Nephron progenitor cell (in vitro differentiated cells): ENCODE data around the gene CORO6.
A peak's percentile ranks its signal among the peaks of the same experiment; 100 is the strongest.

Experiments
- DNase-seq: peaks from one replicate; pipeline ENCODE4 v3.0.0; 2021
- H3K27ac Mint-ChIP-seq: 2 replicates; pipeline ENCODE4 v1.8.0; 2021; ENCODE audit warnings: mild to moderate bottlenecking, moderate library complexity, mixed read lengths
- H3K27me3 Mint-ChIP-seq: 2 replicates; pipeline ENCODE4 v1.8.0; 2021; ENCODE audit warnings: mild to moderate bottlenecking, low read depth, mixed read lengths; ENCODE audit not compliant: poor library complexity
- H3K36me3 Mint-ChIP-seq: 2 replicates; pipeline ENCODE4 v1.8.0; 2021; ENCODE audit warnings: low read depth, mixed read lengths
- H3K4me1 Mint-ChIP-seq: 2 replicates; pipeline ENCODE4 v1.8.0; 2021; ENCODE audit warnings: mixed read lengths
- H3K4me3 Mint-ChIP-seq: 2 replicates; pipeline ENCODE4 v1.8.0; 2021; ENCODE audit warnings: mild to moderate bottlenecking, moderate library complexity, mixed read lengths
- H3K9me3 Mint-ChIP-seq: 2 replicates; pipeline ENCODE4 v1.8.0; 2021; ENCODE audit warnings: mild to moderate bottlenecking, moderate library complexity, mixed read lengths
- TF ChIP-seq, protein P1 (sequence below): fragments of 200-600 bp; sonication (generic); IDR thresholded peaks from 2 replicates; pipeline ENCODE4 v1.5.0; 2021; ENCODE audit warnings: antibody characterized with exemption

The CORO6 gene

DNA sequence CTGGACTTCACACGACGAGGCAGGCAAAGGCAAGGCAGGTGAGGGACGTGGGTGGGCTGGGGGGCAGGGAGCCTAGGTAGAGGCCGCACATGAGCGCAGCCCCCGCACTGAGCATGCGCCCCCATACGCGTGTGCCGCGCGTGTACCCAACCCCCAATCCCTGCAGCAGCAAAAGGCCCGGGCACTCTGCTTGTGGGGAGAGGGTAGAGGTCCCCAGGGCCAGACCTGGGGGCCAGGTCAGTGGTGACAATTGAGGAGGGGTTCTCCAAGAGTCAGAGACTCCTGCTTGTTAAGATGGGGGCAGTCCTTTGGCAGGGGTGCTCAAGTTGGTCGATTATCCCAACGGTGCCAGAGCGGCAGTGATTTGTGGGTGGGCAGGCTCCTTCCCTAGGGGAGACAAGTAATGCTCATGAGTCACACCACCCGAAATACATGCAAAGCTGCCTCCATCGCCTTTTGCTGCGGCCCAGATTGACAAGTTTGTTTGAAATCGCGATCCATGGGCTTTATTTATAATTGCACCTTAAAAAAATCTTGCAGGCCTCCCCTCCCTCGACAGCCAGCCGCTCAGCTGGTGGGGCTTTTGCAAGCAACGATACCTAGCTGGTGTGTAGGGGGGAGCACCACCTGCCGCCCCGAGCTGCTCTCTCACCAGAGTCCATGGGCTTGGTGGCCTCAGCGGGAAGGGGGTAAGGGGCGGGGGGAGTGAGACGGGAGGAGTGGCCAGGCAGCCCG, 32.1 kb downstream of the CORO6 start:
- DNase-seq, result peak; percentile 26
- no peak overlapping the region for H3K27ac Mint-ChIP-seq
- H3K4me3 Mint-ChIP-seq, result peak overlapping the region; percentile 84
- no peaks in the 10 kb centered on the region for H3K36me3 Mint-ChIP-seq
- H3K27me3 Mint-ChIP-seq, result peaks cover 13% of the 10 kb centered on the region
- no peaks in the 10 kb centered on the region for H3K9me3 Mint-ChIP-seq
- H3K4me1 Mint-ChIP-seq, result peaks cover 65% of the 10 kb centered on the region
- TF ChIP-seq, protein P1, sequence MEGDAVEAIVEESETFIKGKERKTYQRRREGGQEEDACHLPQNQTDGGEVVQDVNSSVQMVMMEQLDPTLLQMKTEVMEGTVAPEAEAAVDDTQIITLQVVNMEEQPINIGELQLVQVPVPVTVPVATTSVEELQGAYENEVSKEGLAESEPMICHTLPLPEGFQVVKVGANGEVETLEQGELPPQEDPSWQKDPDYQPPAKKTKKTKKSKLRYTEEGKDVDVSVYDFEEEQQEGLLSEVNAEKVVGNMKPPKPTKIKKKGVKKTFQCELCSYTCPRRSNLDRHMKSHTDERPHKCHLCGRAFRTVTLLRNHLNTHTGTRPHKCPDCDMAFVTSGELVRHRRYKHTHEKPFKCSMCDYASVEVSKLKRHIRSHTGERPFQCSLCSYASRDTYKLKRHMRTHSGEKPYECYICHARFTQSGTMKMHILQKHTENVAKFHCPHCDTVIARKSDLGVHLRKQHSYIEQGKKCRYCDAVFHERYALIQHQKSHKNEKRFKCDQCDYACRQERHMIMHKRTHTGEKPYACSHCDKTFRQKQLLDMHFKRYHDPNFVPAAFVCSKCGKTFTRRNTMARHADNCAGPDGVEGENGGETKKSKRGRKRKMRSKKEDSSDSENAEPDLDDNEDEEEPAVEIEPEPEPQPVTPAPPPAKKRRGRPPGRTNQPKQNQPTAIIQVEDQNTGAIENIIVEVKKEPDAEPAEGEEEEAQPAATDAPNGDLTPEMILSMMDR, result no peak

DNA sequence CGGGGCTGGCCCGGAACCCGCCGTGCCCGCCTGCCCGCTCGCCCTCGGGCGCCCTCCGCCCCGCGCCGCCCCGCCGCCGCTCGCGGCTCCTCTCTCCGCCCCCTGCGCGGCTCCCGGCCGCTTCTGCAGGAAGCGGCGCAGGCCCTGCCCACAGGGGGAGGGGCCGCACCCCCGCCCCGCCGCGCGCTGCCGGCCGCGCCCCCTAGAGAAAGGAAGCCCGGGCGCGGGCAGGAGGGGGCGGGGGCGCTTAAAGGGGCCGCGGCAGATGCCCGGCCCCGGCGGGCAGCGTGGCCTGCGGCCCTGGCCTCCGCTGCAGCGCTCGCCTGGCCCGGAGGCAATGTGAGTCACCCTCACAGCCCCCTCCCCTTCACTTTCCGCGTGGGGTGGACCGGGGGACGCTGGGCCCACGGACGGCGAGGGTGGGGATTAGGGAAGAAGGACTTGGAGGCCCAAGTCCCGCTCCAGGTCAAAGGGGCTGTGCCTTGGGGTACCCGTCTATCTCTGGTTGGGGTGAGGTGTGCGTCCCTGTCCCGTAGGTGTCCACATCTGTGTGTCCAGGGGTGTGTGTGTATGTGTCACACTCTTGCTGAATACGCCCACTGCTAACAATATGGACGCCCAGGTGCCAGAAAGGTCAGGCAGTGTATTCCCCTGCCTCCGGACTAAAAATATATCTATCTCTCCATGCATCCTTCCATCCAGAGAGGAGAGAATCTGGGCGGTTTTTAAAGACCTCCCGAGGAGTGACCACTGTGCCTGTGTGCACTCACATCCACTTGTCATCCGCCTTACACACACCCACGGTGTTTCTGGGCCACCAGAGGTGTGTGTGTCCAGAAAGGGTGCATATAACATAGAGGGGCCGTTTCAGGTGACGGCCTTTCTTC, 32.9 kb downstream of the CORO6 start, which contains the start of gene GIT1:
Gene GIT1 (minus strand): TSS at position 125 of the 887 bp plus-strand sequence. CDS start 270 bp downstream, outside the sequence.
- peak; percentile 89 for DNase-seq
- TF ChIP-seq, protein P1, result no peak
- peak within 1 kb of the TSS; percentile 89 for H3K4me3 Mint-ChIP-seq
- no peaks in the 10 kb centered on the region for H3K36me3 Mint-ChIP-seq
- peaks cover 13% of the 10 kb centered on the region for H3K27me3 Mint-ChIP-seq
- H3K4me1 Mint-ChIP-seq, result peaks cover 64% of the 10 kb centered on the region
- no peak within 1 kb of the TSS for H3K27ac Mint-ChIP-seq
- no peaks in the 10 kb centered on the region for H3K9me3 Mint-ChIP-seq

DNA sequence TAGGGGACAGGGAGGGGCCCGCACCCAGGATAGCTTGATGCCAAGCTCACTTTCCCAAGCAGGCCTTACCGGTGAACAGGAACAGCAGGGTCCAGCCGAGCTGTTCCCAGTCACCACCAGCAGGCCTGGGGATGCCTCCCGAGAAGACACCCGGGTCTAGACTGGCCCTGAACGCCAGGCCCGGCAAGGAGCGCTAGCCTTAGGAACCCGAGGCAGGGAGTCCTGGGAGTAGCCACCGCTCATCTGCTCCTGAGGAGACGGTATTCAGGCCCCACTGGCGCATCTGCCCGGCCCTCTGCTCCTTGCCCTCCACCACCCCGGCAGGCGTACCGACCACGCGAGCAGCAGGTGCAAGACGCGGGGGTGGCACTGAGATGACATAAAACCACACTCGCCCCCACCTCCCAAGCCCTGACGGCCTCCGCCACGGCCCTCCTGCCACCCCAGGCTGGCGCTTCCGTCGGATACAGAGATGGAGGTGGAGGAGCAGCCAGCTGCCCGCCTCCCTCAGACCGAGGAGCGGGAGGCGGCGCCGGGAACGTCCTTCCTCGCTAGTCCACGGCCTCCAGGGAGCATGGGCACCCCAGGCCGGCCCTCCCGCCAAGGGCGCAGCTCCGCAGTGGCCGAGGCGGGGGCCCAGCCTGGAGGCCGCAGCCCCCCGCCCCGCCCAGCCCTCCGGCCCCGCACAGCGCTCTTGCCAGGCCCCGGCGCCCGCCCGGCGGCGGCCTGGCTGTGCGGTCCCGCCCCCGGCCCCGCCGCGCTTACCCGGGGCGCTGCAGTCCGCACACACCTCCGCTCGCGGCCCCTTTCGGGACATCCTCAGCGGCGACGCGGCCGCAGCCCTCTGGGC, 33.9 kb downstream of the CORO6 start:
- Mint-ChIP-seq H3K4me3 (peak overlapping the region; percentile 89), H3K27me3 (peaks cover 6% of the 10 kb centered on the region), H3K9me3 (no peaks in the 10 kb centered on the region), H3K36me3 (no peaks in the 10 kb centered on the region), H3K4me1 (peaks cover 67% of the 10 kb centered on the region), H3K27ac (peak overlapping the region; percentile 47)
- TF ChIP-seq, protein P1, result no peak
- DNase-seq, result no peak

DNA sequence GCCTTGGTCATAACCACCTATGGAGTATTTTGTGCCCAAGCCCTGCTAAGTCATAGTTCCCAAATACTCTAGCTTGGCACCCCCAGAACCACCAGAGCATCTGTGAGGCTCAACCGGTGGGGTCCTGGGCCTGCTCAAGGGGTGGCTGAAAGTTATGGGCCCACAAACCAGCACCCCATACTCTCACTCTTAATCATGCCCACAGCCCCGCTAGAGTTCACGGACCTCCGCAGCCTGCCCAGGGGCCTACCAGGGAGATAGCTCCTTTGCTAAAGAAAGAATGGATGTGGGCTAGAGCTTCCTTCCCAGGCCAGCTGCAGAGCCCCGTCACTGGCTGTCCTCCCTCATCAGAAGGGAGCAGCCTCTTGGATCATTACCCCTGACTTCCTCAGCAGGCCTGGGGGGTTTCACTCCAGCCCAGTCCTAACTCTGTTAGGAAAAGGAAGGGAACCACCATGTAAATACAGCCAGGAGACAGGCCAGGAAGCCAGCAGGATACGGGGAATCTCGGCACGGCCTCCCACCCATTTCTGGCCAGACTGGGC, 34.6 kb downstream of the CORO6 start:
- Mint-ChIP-seq H3K36me3 (peaks cover 2% of the 10 kb centered on the region), H3K27me3 (peaks cover 7% of the 10 kb centered on the region), H3K4me1 (peaks cover 66% of the 10 kb centered on the region), H3K9me3 (no peaks in the 10 kb centered on the region), H3K4me3 (peak overlapping the region; percentile 89), H3K27ac (peak overlapping the region; percentile 47)
- TF ChIP-seq, protein P1, result no peak
- peak; percentile 17 for DNase-seq

DNA sequence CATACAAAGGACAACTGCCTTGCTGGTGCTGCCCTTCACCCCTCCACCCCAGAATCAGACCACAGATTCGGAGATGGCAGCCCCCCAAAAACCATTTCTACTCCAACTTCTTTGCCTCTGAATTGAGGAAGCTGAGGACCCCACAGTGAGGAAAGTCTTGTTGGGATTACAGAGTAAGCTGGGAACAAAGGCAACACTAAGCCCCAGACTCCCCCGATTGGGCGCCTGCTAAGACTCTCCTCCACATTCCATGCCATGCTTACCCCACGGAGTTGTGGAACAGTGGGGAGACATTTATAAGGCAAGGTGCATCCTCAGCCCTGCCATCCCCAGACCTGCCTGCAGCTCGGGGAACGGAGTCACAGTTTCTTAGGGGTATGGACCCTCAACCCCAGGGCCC, 35.1 kb downstream of the CORO6 start:
- Mint-ChIP-seq H3K9me3 (no peaks in the 10 kb centered on the region), H3K36me3 (peaks cover 7% of the 10 kb centered on the region), H3K4me3 (no peak overlapping the region), H3K27ac (no peak overlapping the region), H3K27me3 (peaks cover 9% of the 10 kb centered on the region), H3K4me1 (peaks cover 63% of the 10 kb centered on the region)
- no peak for DNase-seq
- TF ChIP-seq, protein P1, result no peak
